Right lobe of liver (tissue), 4 donors: Measurements from ENCODE around the gene POLR1H.

Source experiments
- CTCF ChIP-seq, 4 donors: fragments of 200-600 bp in 3 of 4; fragments of 450-650 bp in 1 of 4; IDR thresholded peaks; one replicate each; pipeline versions ENCODE4 v1.5.1 to v1.8.0; 2016 to 2022; ENCODE audit warnings: antibody characterized with exemption in 4 of 4, mild to moderate bottlenecking in 2 of 4
- POLR2A ChIP-seq: fragments of 450-650 bp; IDR thresholded peaks from one replicate; pipeline ENCODE4 v1.6.1; 2017; ENCODE audit warnings: antibody characterized with exemption, mild to moderate bottlenecking
- donor health status: DM: no; HTN: no; CAD: no.
- donor health status: DM: no; HTN: no; CAD: no.
- donor health status: DM: no; HTN: yes; CAD: no.

DNA sequence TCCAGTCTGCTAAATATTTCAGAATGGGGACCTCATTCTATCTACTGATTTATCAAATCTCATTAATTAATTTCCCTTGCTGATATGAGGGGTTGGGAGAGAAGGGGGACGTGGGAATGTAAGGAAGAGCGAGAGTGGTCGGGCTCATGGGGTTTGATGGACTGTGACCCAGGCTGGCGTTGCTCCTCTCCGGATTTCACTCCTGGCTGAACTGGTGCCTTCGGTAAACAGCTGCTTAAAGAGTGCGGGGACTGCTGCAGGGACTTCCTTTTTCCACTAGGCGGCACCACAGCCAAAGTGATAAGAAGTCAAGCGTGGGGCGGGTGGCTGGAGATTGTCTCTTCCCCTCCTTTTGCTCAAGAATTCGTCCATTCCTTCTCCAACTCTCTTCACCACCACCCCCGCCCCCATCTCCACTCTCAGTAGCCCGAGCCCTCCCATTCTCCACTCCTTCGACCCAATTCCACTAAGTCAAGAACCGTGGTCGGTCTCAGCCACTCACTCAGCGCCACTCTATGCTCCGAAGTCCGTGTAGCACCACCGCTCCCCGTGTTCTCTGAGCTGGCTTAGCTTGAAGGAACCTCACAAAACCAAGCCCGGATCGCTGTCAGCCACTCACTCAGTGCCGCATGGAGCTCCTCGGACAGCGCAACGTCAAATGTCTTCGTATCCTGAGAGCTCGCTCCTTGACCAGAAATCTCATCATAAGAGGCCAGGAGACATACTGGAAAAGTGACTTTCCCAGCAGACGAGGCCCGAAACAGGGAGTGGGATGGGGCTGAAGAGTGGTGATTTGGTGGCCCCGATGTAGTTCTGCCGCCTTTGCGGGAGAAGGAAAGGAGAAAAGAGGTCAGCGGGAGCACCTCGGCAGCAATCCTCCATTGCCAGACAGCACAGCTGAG lies 42.2 kb downstream of the POLR1H start:
- peak; percentile 82 to 93 (median 89) for TF ChIP-seq CTCF (IDR thresholded peaks at IDR 0.05)
- TF ChIP-seq POLR2A, result no peak
